Subcutaneous adipose tissue (tissue), 4 donors: ENCODE results near the gene WDR27. TPM values are rescaled to one million over a fixed set of nuclear protein-coding genes. Genes with fewer than 3 reads are reported as not detected.

Experiments used
- CTCF ChIP-seq: fragments of 450-650 bp; IDR thresholded peaks from one replicate; pipeline ENCODE4 v1.5.1; 2016; ENCODE audit warnings: low read depth, mild to moderate bottlenecking, control low read depth, antibody characterized with exemption, moderate library complexity
- total RNA-seq, 4 donors: library from RNA; depleted of rRNA; stranded (reverse); fragments of >200 nt; gene quantifications; one replicate each; pipeline ENCODE4 v1.1.0, GENCODE V29; 2016

WDR27 gene
- total RNA-seq, 4 donors from 2014 or later = 26.0 to 36.4 (median 31.3) TPM

- no peak for TF ChIP-seq CTCF
These were observed 228.9 kb downstream of the WDR27 start for GRCh38 chr6:169472786-169473416.

GRCh38 chr6:169470790-169471189, 231.0 kb downstream of the WDR27 start:
- TF ChIP-seq CTCF = no peak

- TF ChIP-seq CTCF = no peak
These were observed 232.8 kb downstream of the WDR27 start for GRCh38 chr6:169469028-169469427.

- no peak for TF ChIP-seq CTCF
These were observed 244.1 kb downstream of the WDR27 start for GRCh38 chr6:169457762-169458161.

GRCh38 chr6:169456840-169457239, 245.0 kb downstream of the WDR27 start:
- TF ChIP-seq CTCF = no peak

- no peak for TF ChIP-seq CTCF
These were observed 246.4 kb downstream of the WDR27 start for GRCh38 chr6:169455470-169455869.

GRCh38 chr6:169454872-169455204, 247.0 kb downstream of the WDR27 start:
- no peak for TF ChIP-seq CTCF
